Ecto neural progenitor cell (in vitro differentiated cells): ENCODE data around the gene USP36.
A peak's percentile ranks its signal among the peaks of the same experiment; 100 is the strongest.
"Not testable (repeated sequence)": the region's sequence is repeated elsewhere in the genome, so short reads cannot be mapped to it uniquely, and the experiment has no call there.

Source experiments
- DNase-seq: peaks from one replicate; pipeline ENCODE4 v3.0.0-alpha.2; 2018; ENCODE audit warnings: low spot score

The USP36 gene

GRCh38 chr17:78791840-78792709 is 48.5 kb downstream of the USP36 start:
- DNase-seq = no peak

- DNase-seq = no peak
These were observed 50.1 kb downstream of the USP36 start for GRCh38 chr17:78790552-78790951.

GRCh38 chr17:78789663-78790181 is 50.9 kb downstream of the USP36 start:
- no peak for DNase-seq

- DNase-seq = no peak
These were observed 51.4 kb downstream of the USP36 start for GRCh38 chr17:78789149-78789662.

GRCh38 chr17:78788451-78788850 is 52.2 kb downstream of the USP36 start:
- no peak for DNase-seq

- no peak for DNase-seq
These were observed 53.2 kb downstream of the USP36 start for GRCh38 chr17:78787444-78787843.

- DNase-seq = no peak
These were observed 55.0 kb downstream of the USP36 start for GRCh38 chr17:78785663-78786057.

GRCh38 chr17:78785011-78785662 is 55.5 kb downstream of the USP36 start:
- DNase-seq = no peak

- DNase-seq = no peak
These were observed 56.3 kb downstream of the USP36 start for GRCh38 chr17:78784352-78784751.

- no peak for DNase-seq
These were observed 56.8 kb downstream of the USP36 start for GRCh38 chr17:78783711-78784324.

GRCh38 chr17:78781893-78782304 is 58.7 kb downstream of the USP36 start, which contains the start of gene CYTH1:
TSS of gene CYTH1 (minus strand) at chr17:78782273. CDS start at chr17:78782223, 50 bp downstream.
- DNase-seq = no peak

- peak; percentile 81 for DNase-seq
These were observed 59.3 kb downstream of the USP36 start for GRCh38 chr17:78781104-78781892.

GRCh38 chr17:78780335-78780734 is 60.3 kb downstream of the USP36 start:
- DNase-seq = no peak

- no peak for DNase-seq
These were observed 60.8 kb downstream of the USP36 start for GRCh38 chr17:78779850-78780249.

GRCh38 chr17:78779286-78779651 is 61.3 kb downstream of the USP36 start:
- not testable (repeated sequence) for DNase-seq

GRCh38 chr17:78777881-78778280 is 62.7 kb downstream of the USP36 start:
- no peak for DNase-seq

- no peak for DNase-seq
These were observed 65.5 kb downstream of the USP36 start for GRCh38 chr17:78774956-78775571.

GRCh38 chr17:78774453-78774852 is 66.2 kb downstream of the USP36 start:
- no peak for DNase-seq

GRCh38 chr17:78771758-78772382 is 68.7 kb downstream of the USP36 start:
- DNase-seq = no peak

GRCh38 chr17:78769196-78769773 is 71.3 kb downstream of the USP36 start:
- DNase-seq = no peak
